HEK293 (cell line): ENCODE measurements around the gene ZFHX3.

ENCODE experiments used
- CTCF ChIA-PET: fragments of 350-600 bp; formaldehyde crosslinking; extraction: SDS; loops from one replicate; lab custom pipeline; 2021; ENCODE audit warnings: antibody characterized with exemption; lab: Yijun Ruan, JAX
- POLR2A ChIA-PET: fragments of 300-600 bp; formaldehyde crosslinking; extraction: SDS; loops from one replicate; lab custom pipeline; 2020; ENCODE audit warnings: antibody characterized with exemption, inconsistent platforms; lab: Yijun Ruan, JAX
- H3K27ac ChIP-seq: fragments of 200-500 bp; sonication (Bioruptor generic); 2 replicates; pipeline ENCODE4 v1.5.1; 2014; ENCODE audit warnings: low read depth, low read length, control low read depth, inconsistent platforms; ENCODE audit errors: extremely low read depth
- H3K36me3 ChIP-seq, 2 experiments: fragments of 200-500 bp in 1 of 2; sonication (Bioruptor generic) in 1 of 2; 1 replicate in 1 of 2; 2 replicates in 1 of 2; pipeline ENCODE4 v1.5.1; 2014 to 2017; ENCODE audit warnings: inconsistent platforms in 2 of 2, low read length in 2 of 2; ENCODE audit not compliant: control insufficient read depth in 2 of 2, insufficient read depth in 1 of 2
- H3K4me1 ChIP-seq: fragments of 200-500 bp; sonication (Bioruptor generic); 2 replicates; pipeline ENCODE4 v1.5.1; 2014; ENCODE audit warnings: mild to moderate bottlenecking, low read length, inconsistent platforms; ENCODE audit not compliant: control insufficient read depth, insufficient read depth
- H3K4me3 ChIP-seq: 2 replicates; pipeline ENCODE4 v1.5.1; 2011; ENCODE audit warnings: low read depth, mild to moderate bottlenecking, control low read depth, low read length, moderate library complexity
- H3K9me3 ChIP-seq: fragments of 200-500 bp; sonication (Bioruptor generic); 2 replicates; pipeline ENCODE4 v1.5.1; 2014; ENCODE audit warnings: low read depth, low read length, inconsistent platforms; ENCODE audit not compliant: control insufficient read depth, insufficient read depth
- FEZF1 ChIP-seq: fragments of 450-650 bp; formaldehyde crosslinking; IDR thresholded peaks from 2 replicates; pipeline ENCODE4 v1.5.1; 2016; ENCODE audit warnings: missing biosample characterization, missing genetic modification characterization
- GLI2 ChIP-seq: fragments of 450-650 bp; formaldehyde crosslinking; IDR thresholded peaks from 2 replicates; pipeline ENCODE4; 2017; ENCODE audit warnings: missing biosample characterization, missing genetic modification characterization, low read depth, borderline replicate concordance
- GLI4 ChIP-seq: fragments of 450-650 bp; formaldehyde crosslinking; IDR thresholded peaks from 2 replicates; pipeline ENCODE4 v1.5.1; 2016; ENCODE audit warnings: missing biosample characterization, missing genetic modification characterization
- HOXC10 ChIP-seq: sonication (generic); formaldehyde crosslinking; IDR thresholded peaks from 2 replicates; pipeline ENCODE4 v1.8.1; 2023; ENCODE audit warnings: mild to moderate bottlenecking, missing genetic modification reagents
- OSR2 ChIP-seq: fragments of 450-650 bp; formaldehyde crosslinking; IDR thresholded peaks from 2 replicates; pipeline ENCODE4 v1.5.1; 2016; ENCODE audit warnings: missing biosample characterization, missing genetic modification characterization
- SCRT1 ChIP-seq: fragments of 450-650 bp; formaldehyde crosslinking; IDR thresholded peaks from 2 replicates; pipeline ENCODE4 v1.5.1; 2016; ENCODE audit warnings: missing biosample characterization, missing genetic modification characterization, borderline replicate concordance
- SP7 ChIP-seq: fragments of 450-650 bp; formaldehyde crosslinking; IDR thresholded peaks from 2 replicates; pipeline ENCODE4 v1.5.1; 2016; ENCODE audit warnings: missing biosample characterization, missing genetic modification characterization
- ZBTB8A ChIP-seq: fragments of 450-650 bp; formaldehyde crosslinking; IDR thresholded peaks from 2 replicates; pipeline ENCODE4 v1.5.1; 2016; ENCODE audit warnings: missing biosample characterization, missing genetic modification characterization
- ZFHX2 ChIP-seq: fragments of 450-650 bp; formaldehyde crosslinking; conservative IDR thresholded peaks from 2 replicates; pipeline ENCODE4 v1.5.1; 2016; ENCODE audit warnings: missing biosample characterization, missing genetic modification characterization
- ZFP37 ChIP-seq: fragments of 450-650 bp; formaldehyde crosslinking; IDR thresholded peaks from 2 replicates; pipeline ENCODE4 v1.5.1; 2016; ENCODE audit warnings: missing biosample characterization, missing genetic modification characterization
- ZFP69B ChIP-seq: fragments of 450-650 bp; formaldehyde crosslinking; IDR thresholded peaks from 2 replicates; pipeline ENCODE4 v1.5.1; 2016; ENCODE audit warnings: missing biosample characterization, missing genetic modification characterization
- ZNF211 ChIP-seq: fragments of 450-650 bp; formaldehyde crosslinking; IDR thresholded peaks from 2 replicates; pipeline ENCODE4 v1.5.1; 2016; ENCODE audit warnings: low read depth, missing biosample characterization, missing genetic modification characterization
- ZNF23 ChIP-seq: fragments of 450-650 bp; formaldehyde crosslinking; IDR thresholded peaks from 2 replicates; pipeline ENCODE4 v1.5.1; 2016; ENCODE audit warnings: missing biosample characterization, missing genetic modification characterization, borderline replicate concordance
- ZNF274 ChIP-seq, 2 experiments: fragments of 200-500 bp in 1 of 2; fragments of 450-650 bp in 1 of 2; sonication (Bioruptor generic) in 1 of 2; formaldehyde crosslinking in 1 of 2; IDR thresholded peaks; 2 replicates each; pipeline versions ENCODE4 v1.5.1 to v1.6.1; 2014 to 2016; ENCODE audit warnings: borderline replicate concordance in 1 of 2, inconsistent platforms in 1 of 2, low read length in 1 of 2, missing biosample characterization in 1 of 2, missing genetic modification characterization in 1 of 2
- ZNF324 ChIP-seq: fragments of 450-650 bp; formaldehyde crosslinking; IDR thresholded peaks from 2 replicates; pipeline ENCODE4 v1.5.1; 2016; ENCODE audit warnings: missing biosample characterization, missing genetic modification characterization
- ZNF521 ChIP-seq: fragments of 450-650 bp; formaldehyde crosslinking; IDR thresholded peaks from 2 replicates; pipeline ENCODE4 v1.5.1; 2017; ENCODE audit warnings: missing biosample characterization, mild to moderate bottlenecking, missing genetic modification characterization
- ZNF529 ChIP-seq: fragments of 450-650 bp; formaldehyde crosslinking; IDR thresholded peaks from 2 replicates; pipeline ENCODE4 v1.5.1; 2017; ENCODE audit warnings: missing genetic modification characterization, missing biosample characterization; ENCODE audit not compliant: insufficient replicate concordance
- ZNF600 ChIP-seq: fragments of 450-650 bp; formaldehyde crosslinking; IDR thresholded peaks from 2 replicates; pipeline ENCODE4 v1.5.1; 2016; ENCODE audit warnings: missing biosample characterization, missing genetic modification characterization
- ZNF624 ChIP-seq: fragments of 450-650 bp; formaldehyde crosslinking; IDR thresholded peaks from 2 replicates; pipeline ENCODE4 v1.5.1; 2017; ENCODE audit warnings: missing biosample characterization, missing genetic modification characterization
- ZNF654 ChIP-seq: fragments of 450-650 bp; formaldehyde crosslinking; IDR thresholded peaks from 2 replicates; pipeline ENCODE4 v1.5.1; 2016; ENCODE audit warnings: low read depth, missing biosample characterization, missing genetic modification characterization
- ZNF791 ChIP-seq: fragments of 450-650 bp; formaldehyde crosslinking; IDR thresholded peaks from 2 replicates; pipeline ENCODE4 v1.5.1; 2016; ENCODE audit warnings: missing biosample characterization, missing genetic modification characterization
- TF ChIP-seq, protein P1 (sequence below): fragments of 450-650 bp; formaldehyde crosslinking; IDR thresholded peaks from 2 replicates; pipeline ENCODE4 v1.5.1; 2016; ENCODE audit warnings: missing biosample characterization, missing genetic modification characterization
- TF ChIP-seq, protein P2 (sequence below): fragments of 450-650 bp; formaldehyde crosslinking; IDR thresholded peaks from 2 replicates; pipeline ENCODE4 v1.5.1; 2016; ENCODE audit warnings: missing biosample characterization, missing genetic modification characterization
- TF ChIP-seq, protein P3 (sequence below): fragments of 450-650 bp; formaldehyde crosslinking; conservative IDR thresholded peaks from 2 replicates; pipeline ENCODE4 v1.5.1; 2016; ENCODE audit warnings: low read depth, missing biosample characterization, missing genetic modification characterization
- TF ChIP-seq, protein P4 (sequence below): fragments of 450-650 bp; formaldehyde crosslinking; IDR thresholded peaks from 2 replicates; pipeline ENCODE4 v1.5.1; 2016; ENCODE audit warnings: missing biosample characterization, missing genetic modification characterization

ZFHX3 gene

DNA sequence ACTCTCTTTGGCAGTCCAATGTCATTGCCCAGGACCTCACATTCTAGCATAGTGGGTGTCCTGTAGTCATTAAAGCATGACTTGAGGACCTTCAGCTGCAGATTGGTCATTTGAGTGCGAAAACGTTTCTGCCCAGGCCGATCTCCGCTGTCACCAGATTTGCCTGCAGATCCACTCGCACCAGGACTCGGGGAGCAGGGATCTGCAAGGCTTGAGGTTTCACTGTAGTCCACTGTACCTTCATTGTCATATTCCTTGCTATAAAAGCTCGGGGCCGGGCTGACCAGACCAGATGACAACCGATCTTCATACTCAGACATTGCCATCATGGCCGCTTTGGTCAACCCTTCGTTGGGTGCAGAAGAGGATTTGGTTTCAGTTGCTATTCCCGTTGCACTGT is 254.2 kb downstream of the ZFHX3 start (continued):
- TF ChIP-seq SP7 (no peak), ZNF23 (tag by site-specific recombination) (no peak), ZFP69B (tag by site-specific recombination) (no peak), ZNF521 (no peak)

DNA sequence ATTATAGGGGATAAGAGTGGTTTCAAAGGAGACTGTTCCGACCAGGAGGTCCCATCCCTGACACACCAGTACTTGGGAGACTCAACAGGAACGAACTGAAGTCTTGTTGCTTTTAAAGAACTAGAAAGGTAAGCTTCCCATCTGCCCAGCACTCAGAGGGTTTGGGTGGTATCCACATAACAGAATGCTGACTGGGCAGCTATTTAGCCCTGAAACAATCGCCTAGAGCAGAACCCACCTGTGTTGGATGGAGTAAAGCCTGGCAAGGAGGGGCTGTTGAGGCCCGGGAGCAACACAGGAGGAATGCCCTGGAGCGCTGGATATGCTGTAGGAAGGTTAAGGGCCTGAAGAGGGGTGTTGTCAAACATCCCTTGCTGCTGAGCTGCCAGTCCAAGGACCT is 254.9 kb downstream of the ZFHX3 start:
- Histone ChIP-seq H3K4me1 (no peaks in the 10 kb centered on the region), H3K9me3 (no peaks in the 10 kb centered on the region)
- CTCF ChIA-PET = interaction anchor here (0.5 to 1.5 kb wide), 2 partner anchors 17 to 35 kb away, joined by 3 to 4 read pairs; no protein-coding TSS in a partner anchor
- TF ChIP-seq ZBTB8A (tag by site-specific recombination) (no peak), ZNF791 (tag by site-specific recombination) (no peak), GLI4 (tag by site-specific recombination) (no peak), ZNF654 (tag by site-specific recombination) (no peak), GLI2 (tag by site-specific recombination) (no peak), ZNF529 (no peak), ZNF600 (tag by site-specific recombination) (no peak), FEZF1 (tag by site-specific recombination) (no peak), ZNF624 (no peak)
- TF ChIP-seq, protein P1, sequence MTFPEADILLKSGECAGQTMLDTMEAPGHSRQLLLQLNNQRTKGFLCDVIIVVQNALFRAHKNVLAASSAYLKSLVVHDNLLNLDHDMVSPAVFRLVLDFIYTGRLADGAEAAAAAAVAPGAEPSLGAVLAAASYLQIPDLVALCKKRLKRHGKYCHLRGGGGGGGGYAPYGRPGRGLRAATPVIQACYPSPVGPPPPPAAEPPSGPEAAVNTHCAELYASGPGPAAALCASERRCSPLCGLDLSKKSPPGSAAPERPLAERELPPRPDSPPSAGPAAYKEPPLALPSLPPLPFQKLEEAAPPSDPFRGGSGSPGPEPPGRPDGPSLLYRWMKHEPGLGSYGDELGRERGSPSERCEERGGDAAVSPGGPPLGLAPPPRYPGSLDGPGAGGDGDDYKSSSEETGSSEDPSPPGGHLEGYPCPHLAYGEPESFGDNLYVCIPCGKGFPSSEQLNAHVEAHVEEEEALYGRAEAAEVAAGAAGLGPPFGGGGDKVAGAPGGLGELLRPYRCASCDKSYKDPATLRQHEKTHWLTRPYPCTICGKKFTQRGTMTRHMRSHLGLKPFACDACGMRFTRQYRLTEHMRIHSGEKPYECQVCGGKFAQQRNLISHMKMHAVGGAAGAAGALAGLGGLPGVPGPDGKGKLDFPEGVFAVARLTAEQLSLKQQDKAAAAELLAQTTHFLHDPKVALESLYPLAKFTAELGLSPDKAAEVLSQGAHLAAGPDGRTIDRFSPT = no peak
- TF ChIP-seq, all 188 proteins: peak for 0
- H3K36me3 ChIP-seq = peaks cover 0 to 89% of the 10 kb centered on the region in 2 experiments; a peak in 2 of 3 replicates
- H3K4me3 ChIP-seq = no peak overlapping the region
- no peak overlapping the region for H3K27ac ChIP-seq
- POLR2A ChIA-PET = no interaction called here

DNA sequence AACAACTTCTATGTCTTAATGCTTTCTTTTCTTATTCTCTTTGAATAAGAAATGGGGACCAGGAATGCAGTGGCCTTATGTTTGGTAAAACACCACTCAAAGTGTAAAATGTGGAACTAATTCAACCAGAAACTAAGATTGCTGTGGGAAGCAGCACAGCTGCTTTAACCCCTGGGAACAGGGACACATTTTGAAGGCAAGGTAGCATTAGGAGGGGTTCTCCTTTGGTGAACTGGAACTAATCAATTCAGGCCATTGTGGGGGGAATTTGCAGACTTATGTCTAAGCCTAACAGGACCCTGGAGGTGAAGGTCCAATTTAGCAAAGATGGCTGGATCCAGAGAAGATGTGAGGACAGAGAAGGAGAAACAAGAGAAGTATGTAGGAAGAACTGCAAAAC is 256.1 kb downstream of the ZFHX3 start:
- no peak overlapping the region for H3K4me3 ChIP-seq
- POLR2A ChIA-PET = no interaction called here
- H3K4me1 ChIP-seq = no peaks in the 10 kb centered on the region
- no peak overlapping the region for H3K27ac ChIP-seq
- TF ChIP-seq OSR2 (no peak), ZFHX2 (tag by site-specific recombination) (no peak), SCRT1 (tag by site-specific recombination) (no peak), ZNF211 (tag by site-specific recombination) (no peak), ZFP37 (no peak), ZNF529 (no peak), ZNF324 (tag by site-specific recombination) (no peak), HOXC10 (CRISPR knock-in tag) (no peak), ZNF274 (IDR thresholded peaks at IDR 0.05; ENCODE audit: low read length) (no peak), ZNF274 (tag by site-specific recombination; IDR thresholded peaks at IDR 0.05; ENCODE audit: borderline replicate concordance) (no peak)
- TF ChIP-seq, protein P2, sequence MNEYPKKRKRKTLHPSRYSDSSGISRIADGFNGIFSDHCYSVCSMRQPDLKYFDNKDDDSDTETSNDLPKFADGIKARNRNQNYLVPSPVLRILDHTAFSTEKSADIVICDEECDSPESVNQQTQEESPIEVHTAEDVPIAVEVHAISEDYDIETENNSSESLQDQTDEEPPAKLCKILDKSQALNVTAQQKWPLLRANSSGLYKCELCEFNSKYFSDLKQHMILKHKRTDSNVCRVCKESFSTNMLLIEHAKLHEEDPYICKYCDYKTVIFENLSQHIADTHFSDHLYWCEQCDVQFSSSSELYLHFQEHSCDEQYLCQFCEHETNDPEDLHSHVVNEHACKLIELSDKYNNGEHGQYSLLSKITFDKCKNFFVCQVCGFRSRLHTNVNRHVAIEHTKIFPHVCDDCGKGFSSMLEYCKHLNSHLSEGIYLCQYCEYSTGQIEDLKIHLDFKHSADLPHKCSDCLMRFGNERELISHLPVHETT (tag by site-specific recombination) = no peak
- TF ChIP-seq, protein P3, sequence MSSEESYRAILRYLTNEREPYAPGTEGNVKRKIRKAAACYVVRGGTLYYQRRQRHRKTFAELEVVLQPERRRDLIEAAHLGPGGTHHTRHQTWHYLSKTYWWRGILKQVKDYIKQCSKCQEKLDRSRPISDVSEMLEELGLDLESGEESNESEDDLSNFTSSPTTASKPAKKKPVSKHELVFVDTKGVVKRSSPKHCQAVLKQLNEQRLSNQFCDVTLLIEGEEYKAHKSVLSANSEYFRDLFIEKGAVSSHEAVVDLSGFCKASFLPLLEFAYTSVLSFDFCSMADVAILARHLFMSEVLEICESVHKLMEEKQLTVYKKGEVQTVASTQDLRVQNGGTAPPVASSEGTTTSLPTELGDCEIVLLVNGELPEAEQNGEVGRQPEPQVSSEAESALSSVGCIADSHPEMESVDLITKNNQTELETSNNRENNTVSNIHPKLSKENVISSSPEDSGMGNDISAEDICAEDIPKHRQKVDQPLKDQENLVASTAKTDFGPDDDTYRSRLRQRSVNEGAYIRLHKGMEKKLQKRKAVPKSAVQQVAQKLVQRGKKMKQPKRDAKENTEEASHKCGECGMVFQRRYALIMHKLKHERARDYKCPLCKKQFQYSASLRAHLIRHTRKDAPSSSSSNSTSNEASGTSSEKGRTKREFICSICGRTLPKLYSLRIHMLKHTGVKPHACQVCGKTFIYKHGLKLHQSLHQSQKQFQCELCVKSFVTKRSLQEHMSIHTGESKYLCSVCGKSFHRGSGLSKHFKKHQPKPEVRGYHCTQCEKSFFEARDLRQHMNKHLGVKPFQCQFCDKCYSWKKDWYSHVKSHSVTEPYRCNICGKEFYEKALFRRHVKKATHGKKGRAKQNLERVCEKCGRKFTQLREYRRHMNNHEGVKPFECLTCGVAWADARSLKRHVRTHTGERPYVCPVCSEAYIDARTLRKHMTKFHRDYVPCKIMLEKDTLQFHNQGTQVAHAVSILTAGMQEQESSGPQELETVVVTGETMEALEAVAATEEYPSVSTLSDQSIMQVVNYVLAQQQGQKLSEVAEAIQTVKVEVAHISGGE (tag by site-specific recombination) = no peak
- TF ChIP-seq, protein P4, sequence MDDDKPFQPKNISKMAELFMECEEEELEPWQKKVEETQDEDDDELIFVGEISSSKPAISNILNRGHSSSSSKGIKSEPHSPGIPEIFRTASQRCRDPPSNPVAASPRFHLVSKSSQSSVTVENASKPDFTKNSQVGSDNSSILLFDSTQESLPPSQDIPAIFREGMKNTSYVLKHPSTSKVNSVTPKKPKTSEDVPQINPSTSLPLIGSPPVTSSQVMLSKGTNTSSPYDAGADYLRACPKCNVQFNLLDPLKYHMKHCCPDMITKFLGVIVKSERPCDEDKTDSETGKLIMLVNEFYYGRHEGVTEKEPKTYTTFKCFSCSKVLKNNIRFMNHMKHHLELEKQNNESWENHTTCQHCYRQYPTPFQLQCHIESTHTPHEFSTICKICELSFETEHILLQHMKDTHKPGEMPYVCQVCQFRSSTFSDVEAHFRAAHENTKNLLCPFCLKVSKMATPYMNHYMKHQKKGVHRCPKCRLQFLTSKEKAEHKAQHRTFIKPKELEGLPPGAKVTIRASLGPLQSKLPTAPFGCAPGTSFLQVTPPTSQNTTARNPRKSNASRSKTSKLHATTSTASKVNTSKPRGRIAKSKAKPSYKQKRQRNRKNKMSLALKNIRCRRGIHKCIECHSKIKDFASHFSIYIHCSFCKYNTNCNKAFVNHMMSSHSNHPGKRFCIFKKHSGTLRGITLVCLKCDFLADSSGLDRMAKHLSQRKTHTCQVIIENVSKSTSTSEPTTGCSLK (tag by site-specific recombination) = no peak
- peaks cover 0 to 80% of the 10 kb centered on the region in 2 experiments; a peak in 2 of 3 replicates for H3K36me3 ChIP-seq
- CTCF ChIA-PET = no interaction called here
- H3K9me3 ChIP-seq = no peaks in the 10 kb centered on the region
